ENCODE data around the gene ZNHIT2. TPM values are rescaled to one million over a fixed set of nuclear protein-coding genes. Genes with fewer than 3 reads are reported as not detected.

ZNHIT2 gene
- total RNA-seq, 1 donor from 2014 or later, result 5.8 TPM

Small RNAs within 50 kb of the gene (microRNA-seq; reads per million reads assigned to microRNA genes)
- not detected for gene MIR6751

Other genes with a start within 250 kb of the ZNHIT2 start
- 56.0 TPM for gene EHD1, start 239.1 kb downstream of the ZNHIT2 start, total RNA-seq
- gene ATG2A, start 200.5 kb downstream of the ZNHIT2 start, total RNA-seq, result 10.7 TPM
- 20.6 TPM for gene PPP2R5B, start 193.0 kb downstream of the ZNHIT2 start, total RNA-seq
- gene GPHA2, start 181.8 kb downstream of the ZNHIT2 start, total RNA-seq, result not detected
- gene MAJIN, start 145.6 kb downstream of the ZNHIT2 start, total RNA-seq, result not detected
- gene BATF2, start 120.7 kb downstream of the ZNHIT2 start, total RNA-seq, result 1.5 TPM
- 131 TPM for gene ARL2, start 103.5 kb downstream of the ZNHIT2 start, total RNA-seq
- gene SNX15, start 90.3 kb downstream of the ZNHIT2 start, total RNA-seq, result 18.3 TPM
- gene SAC3D1, start 76.5 kb downstream of the ZNHIT2 start, total RNA-seq, result 7.5 TPM
- gene NAALADL1, start 59.1 kb downstream of the ZNHIT2 start, total RNA-seq, result 3.4 TPM
- gene CDCA5, start 33.7 kb downstream of the ZNHIT2 start, total RNA-seq, result 1.7 TPM
- 25.0 TPM for gene ZFPL1, start 33.5 kb downstream of the ZNHIT2 start, total RNA-seq
- 95.2 TPM for gene VPS51, start 21.5 kb downstream of the ZNHIT2 start, total RNA-seq
- 53.1 TPM for gene TM7SF2, start 5.8 kb downstream of the ZNHIT2 start, total RNA-seq
- gene FAU, start 4.4 kb upstream of the ZNHIT2 start, total RNA-seq, result 714 TPM
- 35.8 TPM for gene MRPL49, start 4.6 kb upstream of the ZNHIT2 start, total RNA-seq
- gene SYVN1, start 16.8 kb upstream of the ZNHIT2 start, total RNA-seq, result 27.1 TPM
- not detected for gene SPDYC, start 52.5 kb upstream of the ZNHIT2 start, total RNA-seq
- gene CAPN1, start 64.2 kb upstream of the ZNHIT2 start, total RNA-seq, result 82.9 TPM
- 2.9 TPM for gene POLA2, start 144.3 kb upstream of the ZNHIT2 start, total RNA-seq
- gene CDC42EP2, start 197.2 kb upstream of the ZNHIT2 start, total RNA-seq, result 16.7 TPM
- gene DPF2, start 216.2 kb upstream of the ZNHIT2 start, total RNA-seq, result 51.6 TPM
- gene TIGD3, start 237.1 kb upstream of the ZNHIT2 start, total RNA-seq, result 0.54 TPM

Data from Right ventricle myocardium inferior (tissue), 1 donor.